ENCODE data around the gene LINC00305.

Gene LINC00305

GRCh38 chr18:64148988-64149387 lies at the start of gene LINC00305:
Gene LINC00305 (minus strand): TSS chr18:64149088.
- H3K36me3 ChIP-seq (ENCODE audit: insufficient read depth, low read length): no peaks in the 10 kb centered on the region
- TF ChIP-seq EZH2phosphoT487 (IDR thresholded peaks at IDR 0.05; ENCODE audit: borderline replicate concordance): no peak
- no peak for TF ChIP-seq CTCF (conservative IDR thresholded peaks at IDR 0.05; ENCODE audit: low read length)

DNA sequence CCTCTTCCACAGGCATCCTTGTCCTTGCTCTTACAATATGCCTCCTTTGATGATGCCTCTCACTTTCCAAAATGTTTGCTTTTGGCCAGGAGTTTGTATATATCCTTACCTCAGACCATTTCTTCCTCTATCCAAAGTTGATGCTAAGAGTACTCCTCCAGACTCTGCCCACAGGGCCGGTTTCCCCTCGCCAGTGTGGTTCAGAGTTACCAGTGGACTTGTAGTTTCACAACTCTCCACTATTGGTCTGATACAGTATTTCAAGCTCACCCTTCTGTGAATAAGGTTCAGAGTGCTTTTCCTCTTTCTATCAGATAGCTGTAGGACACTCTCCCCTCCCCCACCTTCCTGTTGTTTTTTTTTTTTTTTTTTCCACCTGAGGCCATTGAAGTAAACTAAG lies 42.2 kb upstream of the LINC00305 start:
- H3K9me2 ChIP-seq (replicated peaks; ENCODE audit: low read depth, low read length): no peaks in the 10 kb centered on the region
- H3K4me1 ChIP-seq (ENCODE audit: insufficient read depth, low read length, poor library complexity, severe bottlenecking): no peaks in the 10 kb centered on the region
- H2AFZ ChIP-seq (ENCODE audit: low read length): no peak overlapping the region
- no peak overlapping the region for H3K4me3 ChIP-seq (ENCODE audit: low read length, poor library complexity, severe bottlenecking)
- H3F3A ChIP-seq (ENCODE audit: low read depth): no peaks in the 10 kb centered on the region
- no peaks in the 10 kb centered on the region for H3K27me3 ChIP-seq (ENCODE audit: insufficient read depth, low read length, poor library complexity, severe bottlenecking)
- no peaks in the 10 kb centered on the region for H3K79me2 ChIP-seq (ENCODE audit: insufficient read depth, low read length)
- H3K9ac ChIP-seq (ENCODE audit: low read depth, low read length, poor library complexity, severe bottlenecking): no peak overlapping the region
- H3K9me3 ChIP-seq (ENCODE audit: insufficient read depth, low read depth, low read length): no peaks in the 10 kb centered on the region
- no peaks in the 10 kb centered on the region for H3K36me3 ChIP-seq (ENCODE audit: insufficient read depth, low read length)
- TF ChIP-seq CTCF (conservative IDR thresholded peaks at IDR 0.05; ENCODE audit: low read length) (no peak), EZH2phosphoT487 (IDR thresholded peaks at IDR 0.05; ENCODE audit: borderline replicate concordance) (no peak)
- H4K20me1 ChIP-seq (ENCODE audit: insufficient read depth, low read length, poor library complexity, severe bottlenecking): no peaks in the 10 kb centered on the region
- no peak overlapping the region for H3K4me2 ChIP-seq (ENCODE audit: low read depth, low read length, poor library complexity, severe bottlenecking)

More at GRCh38 chr18:64148988-64149387, at the start of gene LINC00305:
- Histone ChIP-seq H3F3A (ENCODE audit: low read depth) (no peaks in the 10 kb centered on the region), H3K9me3 (ENCODE audit: insufficient read depth, low read depth, low read length) (no peaks in the 10 kb centered on the region), H3K4me2 (ENCODE audit: low read depth, low read length, poor library complexity, severe bottlenecking) (no peak within 1 kb of the TSS), H3K9ac (ENCODE audit: low read depth, low read length, poor library complexity, severe bottlenecking) (no peak within 1 kb of the TSS), H3K4me3 (ENCODE audit: low read length, poor library complexity, severe bottlenecking) (no peak within 1 kb of the TSS), H3K79me2 (ENCODE audit: insufficient read depth, low read length) (no peaks in the 10 kb centered on the region), H2AFZ (ENCODE audit: low read length) (no peak within 1 kb of the TSS), H3K9me2 (replicated peaks; ENCODE audit: low read depth, low read length) (no peaks in the 10 kb centered on the region), H3K4me1 (ENCODE audit: insufficient read depth, low read length, poor library complexity, severe bottlenecking) (no peaks in the 10 kb centered on the region), H4K20me1 (ENCODE audit: insufficient read depth, low read length, poor library complexity, severe bottlenecking) (no peaks in the 10 kb centered on the region), H3K27me3 (ENCODE audit: insufficient read depth, low read length, poor library complexity, severe bottlenecking) (no peaks in the 10 kb centered on the region)

DNA sequence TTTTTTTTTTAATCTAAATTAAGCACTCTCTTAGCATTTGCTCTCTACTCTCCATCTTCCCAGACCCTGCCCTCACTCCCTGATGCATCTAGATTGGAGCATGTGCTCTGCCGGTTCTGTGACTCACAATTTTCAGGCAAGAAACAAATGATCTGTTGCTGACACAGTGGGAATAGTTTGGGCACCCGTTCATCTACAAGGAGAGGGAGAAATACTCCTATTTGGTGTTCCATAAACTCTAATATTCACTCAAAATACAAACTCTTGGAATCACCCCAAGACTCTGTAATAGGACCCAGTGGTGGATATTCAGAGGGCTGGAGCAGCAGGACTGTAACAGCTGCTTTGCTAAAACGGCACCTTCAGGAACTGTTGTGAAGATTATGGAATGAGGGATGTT lies 37.1 kb upstream of the LINC00305 start:
- H3K9me2 ChIP-seq (replicated peaks; ENCODE audit: low read depth, low read length): no peaks in the 10 kb centered on the region
- no peak overlapping the region for H3K9ac ChIP-seq (ENCODE audit: low read depth, low read length, poor library complexity, severe bottlenecking)
- no peaks in the 10 kb centered on the region for H3K36me3 ChIP-seq (ENCODE audit: insufficient read depth, low read length)
- no peaks in the 10 kb centered on the region for H4K20me1 ChIP-seq (ENCODE audit: insufficient read depth, low read length, poor library complexity, severe bottlenecking)
- H3K79me2 ChIP-seq (ENCODE audit: insufficient read depth, low read length): no peaks in the 10 kb centered on the region
- no peak overlapping the region for H3K4me3 ChIP-seq (ENCODE audit: low read length, poor library complexity, severe bottlenecking)
- no peaks in the 10 kb centered on the region for H3K9me3 ChIP-seq (ENCODE audit: insufficient read depth, low read depth, low read length)
- no peak overlapping the region for H3K4me2 ChIP-seq (ENCODE audit: low read depth, low read length, poor library complexity, severe bottlenecking)
- no peaks in the 10 kb centered on the region for H3K27me3 ChIP-seq (ENCODE audit: insufficient read depth, low read length, poor library complexity, severe bottlenecking)
- H2AFZ ChIP-seq (ENCODE audit: low read length): no peak overlapping the region
- H3K4me1 ChIP-seq (ENCODE audit: insufficient read depth, low read length, poor library complexity, severe bottlenecking): no peaks in the 10 kb centered on the region
- no peak for TF ChIP-seq EZH2phosphoT487 (IDR thresholded peaks at IDR 0.05; ENCODE audit: borderline replicate concordance)
- no peak for TF ChIP-seq CTCF (conservative IDR thresholded peaks at IDR 0.05; ENCODE audit: low read length)
- no peaks in the 10 kb centered on the region for H3F3A ChIP-seq (ENCODE audit: low read depth)
